ENCODE results near the gene TTC12. TPM values are rescaled to one million over a fixed set of nuclear protein-coding genes. Genes with fewer than 3 reads are reported as not detected.

The TTC12 gene, protein sequence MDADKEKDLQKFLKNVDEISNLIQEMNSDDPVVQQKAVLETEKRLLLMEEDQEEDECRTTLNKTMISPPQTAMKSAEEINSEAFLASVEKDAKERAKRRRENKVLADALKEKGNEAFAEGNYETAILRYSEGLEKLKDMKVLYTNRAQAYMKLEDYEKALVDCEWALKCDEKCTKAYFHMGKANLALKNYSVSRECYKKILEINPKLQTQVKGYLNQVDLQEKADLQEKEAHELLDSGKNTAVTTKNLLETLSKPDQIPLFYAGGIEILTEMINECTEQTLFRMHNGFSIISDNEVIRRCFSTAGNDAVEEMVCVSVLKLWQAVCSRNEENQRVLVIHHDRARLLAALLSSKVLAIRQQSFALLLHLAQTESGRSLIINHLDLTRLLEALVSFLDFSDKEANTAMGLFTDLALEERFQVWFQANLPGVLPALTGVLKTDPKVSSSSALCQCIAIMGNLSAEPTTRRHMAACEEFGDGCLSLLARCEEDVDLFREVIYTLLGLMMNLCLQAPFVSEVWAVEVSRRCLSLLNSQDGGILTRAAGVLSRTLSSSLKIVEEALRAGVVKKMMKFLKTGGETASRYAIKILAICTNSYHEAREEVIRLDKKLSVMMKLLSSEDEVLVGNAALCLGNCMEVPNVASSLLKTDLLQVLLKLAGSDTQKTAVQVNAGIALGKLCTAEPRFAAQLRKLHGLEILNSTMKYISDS
- 3.2 and 8.3 TPM in 2 replicates for total RNA-seq (2014; rRNA removed; shearing (Covaris generic))

DNA sequence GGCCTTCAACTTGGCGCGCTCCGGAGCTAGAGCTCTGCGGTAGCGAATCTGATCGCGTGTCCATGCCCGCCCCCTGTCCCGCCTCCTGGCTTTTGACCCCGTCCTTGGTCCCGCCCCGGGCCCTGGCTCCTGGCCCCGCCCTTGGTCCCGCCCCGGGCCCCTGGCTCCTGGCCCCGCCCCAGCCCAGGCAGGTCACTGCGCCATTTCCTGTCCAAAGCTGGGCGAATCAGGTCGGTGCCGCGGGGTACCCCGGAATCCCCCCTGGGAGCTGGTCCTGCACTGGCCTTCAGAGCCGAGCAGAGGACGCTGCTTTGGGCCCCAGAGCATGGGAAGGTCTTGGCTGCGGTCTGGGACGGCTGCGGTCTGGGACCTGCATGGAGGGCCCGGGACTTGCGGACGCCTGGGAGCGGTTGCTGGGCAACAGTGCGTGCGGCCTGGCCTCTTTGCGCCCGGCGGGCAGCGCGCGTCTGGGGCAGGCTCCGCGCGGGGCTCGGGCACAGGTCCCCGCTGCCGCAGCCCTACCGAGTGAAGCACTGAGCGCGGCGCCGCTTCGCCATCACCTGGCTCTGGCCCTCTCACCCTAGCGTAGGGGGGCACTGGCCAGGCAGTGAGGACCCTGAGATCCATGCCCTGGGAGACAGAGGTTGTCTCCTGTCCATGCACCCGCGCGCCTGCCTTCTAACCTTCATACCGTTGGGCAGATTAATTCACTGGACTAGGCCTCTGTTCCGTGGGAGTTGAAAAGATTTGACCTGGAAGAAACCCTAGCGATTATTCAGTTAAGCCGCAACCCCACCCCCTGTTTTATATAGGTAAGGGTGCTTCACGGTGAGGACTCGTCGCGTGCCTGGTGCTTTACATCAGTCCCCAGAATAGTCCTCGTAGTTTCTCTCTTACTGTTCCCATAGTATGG is at the start of gene TTC12:
Gene TTC12, plus strand, starts transcription at position 195 of the 913 bp plus-strand sequence. CDS start 1,675 bp downstream, outside the sequence.
- peak within 1 kb of the TSS; percentile 75 for H3K27ac ChIP-seq
- no peaks in the 10 kb centered on the region for H3K27me3 ChIP-seq (replicated peaks)
- peak; percentile 82 to 86 for DNase-seq (ENCODE audit: low read depth in 1 of 2, low spot score in 2 of 2)
- H3K36me3 ChIP-seq: no peaks in the 10 kb centered on the region
- H3K4me3 ChIP-seq: peak within 1 kb of the TSS; percentile 65
- H3K4me1 ChIP-seq (replicated peaks): peaks cover 19% of the 10 kb centered on the region
- H3K9me3 ChIP-seq (replicated peaks): no peaks in the 10 kb centered on the region

DNA sequence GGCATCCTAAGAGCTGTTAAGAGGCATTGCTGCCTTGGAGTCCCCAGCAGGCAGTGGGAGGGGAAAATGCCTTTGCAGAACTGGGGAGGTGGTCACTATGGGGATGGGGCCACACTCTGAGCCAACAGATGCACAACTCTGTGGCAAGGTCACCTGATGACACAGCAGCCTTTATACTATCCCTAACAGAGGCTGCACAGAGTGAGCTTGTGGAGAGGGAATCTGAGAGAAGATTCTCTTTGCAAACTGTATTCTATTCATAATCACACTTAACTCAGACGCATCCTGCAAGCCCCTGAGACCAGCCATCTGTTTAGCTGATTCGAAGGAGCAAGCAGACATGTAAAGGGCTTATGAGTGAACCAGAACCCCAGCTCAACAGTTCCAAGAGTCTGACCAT is 49.0 kb upstream of the TTC12 start:
- Histone ChIP-seq H3K27ac (no peak overlapping the region), H3K4me3 (no peak overlapping the region)
- no peak for DNase-seq (ENCODE audit: low read depth in 1 of 2, low spot score in 2 of 2)

DNA sequence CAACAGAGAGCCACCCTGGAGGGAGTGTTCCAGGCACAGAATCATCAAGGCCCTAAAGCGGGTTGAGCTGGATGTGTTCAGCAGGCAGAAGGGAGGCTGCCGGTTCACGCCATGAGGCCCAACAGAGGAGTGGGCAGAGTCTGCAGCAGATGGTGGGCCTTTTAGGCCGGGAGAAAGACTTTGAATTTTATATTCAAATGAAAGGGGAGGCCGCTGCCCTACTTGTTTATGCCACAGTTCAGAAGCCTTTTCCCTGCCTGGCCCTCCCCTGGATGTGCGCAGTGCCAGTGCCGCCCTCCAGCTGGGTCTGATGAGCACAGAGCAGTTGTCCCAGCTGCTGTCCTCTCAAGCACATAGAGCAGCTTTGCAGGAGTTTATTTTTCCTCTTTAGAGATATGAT is 46.9 kb upstream of the TTC12 start:
- Histone ChIP-seq H3K9me3 (replicated peaks) (no peaks in the 10 kb centered on the region), H3K4me3 (no peak overlapping the region), H3K27me3 (replicated peaks) (no peaks in the 10 kb centered on the region), H3K27ac (no peak overlapping the region), H3K4me1 (replicated peaks) (no peaks in the 10 kb centered on the region), H3K36me3 (no peaks in the 10 kb centered on the region)
- DNase-seq (ENCODE audit: low read depth in 1 of 2, low spot score in 2 of 2): no peak

More for the DNA sequence above, 49.0 kb upstream of the TTC12 start:
- Histone ChIP-seq H3K27me3 (replicated peaks) (no peaks in the 10 kb centered on the region), H3K4me1 (replicated peaks) (no peaks in the 10 kb centered on the region), H3K9me3 (replicated peaks) (no peaks in the 10 kb centered on the region), H3K36me3 (no peaks in the 10 kb centered on the region)

DNA sequence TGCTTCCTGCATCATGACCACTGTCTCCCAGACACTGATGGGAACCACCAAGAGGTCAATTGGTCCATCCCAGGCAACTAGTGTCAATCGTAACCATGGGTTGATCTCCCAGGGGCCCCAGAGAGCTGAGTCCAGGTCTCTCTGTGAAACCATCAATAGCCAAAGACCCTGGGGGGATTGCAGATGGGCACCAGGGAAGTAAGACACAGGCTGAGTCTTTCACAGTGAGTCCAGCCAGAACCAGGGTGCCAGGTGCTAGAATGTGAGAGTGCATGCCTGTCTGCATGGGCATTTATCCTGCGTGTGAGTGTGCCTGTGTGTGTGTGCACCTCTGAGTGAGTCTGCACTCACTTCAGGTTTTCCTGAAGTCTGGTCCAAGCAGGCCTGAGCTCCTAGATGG is 45.3 kb upstream of the TTC12 start:
- H3K36me3 ChIP-seq: no peaks in the 10 kb centered on the region
- no peak overlapping the region for H3K27ac ChIP-seq
- no peak overlapping the region for H3K4me3 ChIP-seq
- no peak for DNase-seq (ENCODE audit: low read depth in 1 of 2, low spot score in 2 of 2)
- no peaks in the 10 kb centered on the region for H3K4me1 ChIP-seq (replicated peaks)
- no peaks in the 10 kb centered on the region for H3K9me3 ChIP-seq (replicated peaks)
- no peaks in the 10 kb centered on the region for H3K27me3 ChIP-seq (replicated peaks)

DNA sequence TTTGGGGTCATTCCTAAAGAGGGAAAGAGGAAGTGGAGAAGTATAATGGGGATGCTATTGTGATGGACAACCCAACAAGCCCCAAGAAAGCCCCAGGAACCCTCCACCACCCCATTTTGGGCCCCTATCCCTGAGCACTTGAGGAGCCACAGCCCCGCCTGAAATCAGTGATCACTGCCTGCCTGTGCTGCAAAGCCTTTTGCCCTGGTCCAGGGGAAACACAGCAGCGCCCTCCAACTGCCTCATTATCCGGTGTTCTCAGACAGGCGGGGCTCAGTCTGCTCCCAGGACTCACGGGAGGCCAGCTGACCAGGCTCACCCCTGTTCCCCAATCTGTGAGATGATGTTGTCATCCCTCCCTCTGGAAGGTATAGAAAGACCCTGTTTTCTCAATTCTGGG is 44.7 kb upstream of the TTC12 start:
- H3K27ac ChIP-seq: no peak overlapping the region
- no peaks in the 10 kb centered on the region for H3K9me3 ChIP-seq (replicated peaks)
- H3K4me3 ChIP-seq: no peak overlapping the region
- no peaks in the 10 kb centered on the region for H3K36me3 ChIP-seq
- no peaks in the 10 kb centered on the region for H3K27me3 ChIP-seq (replicated peaks)
- DNase-seq (ENCODE audit: low read depth in 1 of 2, low spot score in 2 of 2): no peak
- H3K4me1 ChIP-seq (replicated peaks): no peaks in the 10 kb centered on the region

DNA sequence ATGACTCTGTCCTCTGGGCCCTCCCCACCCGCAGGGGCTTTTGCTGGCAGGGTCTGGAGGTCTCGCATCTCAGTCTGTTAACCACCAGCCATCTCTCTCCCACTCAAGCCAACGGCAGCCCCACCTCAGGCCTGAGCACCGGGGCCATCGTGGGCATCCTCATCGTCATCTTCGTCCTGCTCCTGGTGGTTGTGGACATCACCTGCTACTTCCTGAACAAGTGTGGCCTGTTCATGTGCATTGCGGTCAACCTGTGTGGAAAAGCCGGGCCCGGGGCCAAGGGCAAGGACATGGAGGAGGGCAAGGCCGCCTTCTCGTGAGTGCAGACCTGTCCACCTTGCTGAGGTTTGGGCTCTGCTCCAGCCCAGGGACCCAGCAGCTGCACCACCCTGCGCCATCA is 44.3 kb upstream of the TTC12 start:
- Histone ChIP-seq H3K36me3 (no peaks in the 10 kb centered on the region), H3K4me1 (replicated peaks) (no peaks in the 10 kb centered on the region), H3K4me3 (no peak overlapping the region), H3K9me3 (replicated peaks) (no peaks in the 10 kb centered on the region), H3K27me3 (replicated peaks) (no peaks in the 10 kb centered on the region), H3K27ac (no peak overlapping the region)
- DNase-seq (ENCODE audit: low read depth in 1 of 2, low spot score in 2 of 2): no peak

DNA sequence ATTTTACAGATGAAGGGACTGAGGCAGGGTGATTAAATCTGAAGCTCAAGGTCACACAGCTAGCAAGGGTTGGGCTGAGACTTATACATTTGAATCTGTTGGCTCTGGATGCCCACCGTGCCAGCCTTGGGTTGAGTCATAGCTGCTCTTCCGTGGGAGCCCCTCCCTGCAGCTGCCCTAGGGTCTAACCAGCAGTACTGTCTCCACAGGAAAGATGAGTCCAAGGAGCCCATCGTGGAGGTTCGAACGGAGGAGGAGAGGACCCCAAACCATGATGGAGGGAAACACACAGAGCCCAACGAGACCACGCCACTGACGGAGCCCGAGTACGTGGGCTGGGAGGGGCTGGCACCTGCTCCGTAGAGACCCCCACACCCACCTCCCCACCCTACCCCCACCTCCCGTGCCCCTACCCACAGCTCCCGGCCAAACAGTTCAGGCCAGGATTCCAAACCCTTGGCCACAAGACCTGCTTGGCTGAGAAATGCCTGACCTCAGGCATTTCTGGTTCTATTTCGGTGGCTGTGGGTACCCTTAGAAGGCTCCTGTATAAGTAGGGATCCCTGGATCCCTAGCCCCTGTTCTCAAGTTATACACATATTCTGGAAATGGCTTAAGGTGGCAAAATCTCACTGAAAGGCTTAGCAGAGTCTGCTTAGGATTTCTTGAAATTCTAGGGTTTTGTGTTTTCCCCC is 42.7 kb upstream of the TTC12 start:
- H3K36me3 ChIP-seq: no peaks in the 10 kb centered on the region
- H3K9me3 ChIP-seq (replicated peaks): no peaks in the 10 kb centered on the region
- no peak for DNase-seq (ENCODE audit: low read depth in 1 of 2, low spot score in 2 of 2)
- no peaks in the 10 kb centered on the region for H3K4me1 ChIP-seq (replicated peaks)
- no peak overlapping the region for H3K4me3 ChIP-seq
- H3K27me3 ChIP-seq (replicated peaks): no peaks in the 10 kb centered on the region
- no peak overlapping the region for H3K27ac ChIP-seq

DNA sequence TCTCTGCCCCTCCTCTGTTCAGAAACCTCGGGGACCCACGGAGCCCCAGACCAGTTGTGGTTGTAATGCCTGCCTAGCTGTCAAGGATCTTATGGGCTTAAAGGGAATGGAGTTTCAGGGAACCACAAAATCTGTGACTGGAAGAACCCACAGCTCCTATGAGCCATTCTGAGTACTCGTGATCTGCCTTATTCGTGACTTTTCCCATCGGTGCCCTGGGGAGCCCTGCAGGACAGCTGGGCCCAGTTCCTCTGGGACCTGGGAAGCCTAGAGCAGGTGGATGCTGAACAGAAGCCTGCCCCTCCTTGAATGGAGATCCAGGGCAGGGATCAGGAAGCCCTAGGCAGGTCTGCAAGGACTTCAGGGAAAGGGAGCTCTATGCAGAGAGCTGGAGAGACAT is 42.1 kb upstream of the TTC12 start:
- DNase-seq (ENCODE audit: low read depth in 1 of 2, low spot score in 2 of 2): no peak
- no peaks in the 10 kb centered on the region for H3K27me3 ChIP-seq (replicated peaks)
- H3K36me3 ChIP-seq: no peaks in the 10 kb centered on the region
- no peaks in the 10 kb centered on the region for H3K4me1 ChIP-seq (replicated peaks)
- H3K4me3 ChIP-seq: no peak overlapping the region
- no peak overlapping the region for H3K27ac ChIP-seq
- no peaks in the 10 kb centered on the region for H3K9me3 ChIP-seq (replicated peaks)

DNA sequence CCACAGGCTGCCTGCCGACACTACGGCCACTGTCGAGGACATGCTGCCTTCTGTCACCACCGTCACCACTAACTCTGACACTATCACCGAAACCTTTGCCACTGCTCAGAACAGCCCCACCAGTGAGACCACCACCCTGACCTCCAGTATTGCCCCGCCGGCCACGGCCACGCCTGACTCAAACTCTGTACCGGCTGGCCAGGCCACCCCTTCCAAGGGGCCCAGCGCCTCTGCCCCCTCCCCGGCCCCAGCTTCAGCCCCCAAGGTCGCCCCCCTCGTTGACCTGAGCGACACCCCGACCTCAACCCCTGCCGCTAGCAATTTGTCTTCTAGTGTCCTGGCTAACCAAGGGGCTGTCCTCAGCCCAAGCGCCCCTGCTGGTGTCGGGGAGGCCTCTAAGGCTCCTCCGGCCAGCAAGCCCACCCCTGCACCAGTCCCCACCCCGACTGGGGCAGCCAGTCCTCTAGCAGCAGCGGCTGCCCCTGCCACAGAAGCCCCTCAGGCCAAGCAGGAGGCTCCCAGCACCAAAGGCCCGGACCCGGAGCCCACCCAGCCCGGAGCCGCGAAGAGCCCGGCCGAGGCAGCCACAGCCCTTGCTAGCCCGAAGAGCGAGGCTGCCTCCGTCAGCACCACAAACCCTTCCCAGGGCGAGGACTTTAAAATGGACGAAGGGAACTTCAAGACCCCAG is 41.3 kb upstream of the TTC12 start:
- no peaks in the 10 kb centered on the region for H3K27me3 ChIP-seq (replicated peaks)
- H3K9me3 ChIP-seq (replicated peaks): no peaks in the 10 kb centered on the region
- no peaks in the 10 kb centered on the region for H3K36me3 ChIP-seq
- no peak for DNase-seq (ENCODE audit: low read depth in 1 of 2, low spot score in 2 of 2)
- no peak overlapping the region for H3K27ac ChIP-seq
- no peak overlapping the region for H3K4me3 ChIP-seq
- H3K4me1 ChIP-seq (replicated peaks): no peaks in the 10 kb centered on the region

DNA sequence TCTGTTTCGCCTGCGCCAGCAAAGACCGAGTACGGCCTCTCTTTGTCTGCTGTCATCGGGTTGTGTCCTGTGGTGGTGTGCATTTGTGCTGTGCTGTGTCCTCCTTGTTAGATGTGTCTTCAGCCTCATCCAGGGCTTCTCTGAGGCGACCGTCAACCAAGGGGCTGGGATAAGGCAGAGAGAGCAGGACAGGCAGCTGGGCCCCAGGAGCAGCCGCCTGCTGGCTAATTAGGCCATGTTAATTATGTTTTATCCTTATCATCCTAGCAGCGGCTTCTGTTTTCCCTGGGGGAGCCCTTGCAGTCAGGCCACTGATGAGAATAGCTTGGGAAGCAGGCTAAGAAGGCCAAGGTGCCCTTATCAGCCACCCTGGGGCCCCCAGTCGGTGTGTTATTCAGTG is 40.7 kb upstream of the TTC12 start:
- Histone ChIP-seq H3K4me1 (replicated peaks) (no peaks in the 10 kb centered on the region), H3K9me3 (replicated peaks) (no peaks in the 10 kb centered on the region), H3K27ac (no peak overlapping the region)

DNA sequence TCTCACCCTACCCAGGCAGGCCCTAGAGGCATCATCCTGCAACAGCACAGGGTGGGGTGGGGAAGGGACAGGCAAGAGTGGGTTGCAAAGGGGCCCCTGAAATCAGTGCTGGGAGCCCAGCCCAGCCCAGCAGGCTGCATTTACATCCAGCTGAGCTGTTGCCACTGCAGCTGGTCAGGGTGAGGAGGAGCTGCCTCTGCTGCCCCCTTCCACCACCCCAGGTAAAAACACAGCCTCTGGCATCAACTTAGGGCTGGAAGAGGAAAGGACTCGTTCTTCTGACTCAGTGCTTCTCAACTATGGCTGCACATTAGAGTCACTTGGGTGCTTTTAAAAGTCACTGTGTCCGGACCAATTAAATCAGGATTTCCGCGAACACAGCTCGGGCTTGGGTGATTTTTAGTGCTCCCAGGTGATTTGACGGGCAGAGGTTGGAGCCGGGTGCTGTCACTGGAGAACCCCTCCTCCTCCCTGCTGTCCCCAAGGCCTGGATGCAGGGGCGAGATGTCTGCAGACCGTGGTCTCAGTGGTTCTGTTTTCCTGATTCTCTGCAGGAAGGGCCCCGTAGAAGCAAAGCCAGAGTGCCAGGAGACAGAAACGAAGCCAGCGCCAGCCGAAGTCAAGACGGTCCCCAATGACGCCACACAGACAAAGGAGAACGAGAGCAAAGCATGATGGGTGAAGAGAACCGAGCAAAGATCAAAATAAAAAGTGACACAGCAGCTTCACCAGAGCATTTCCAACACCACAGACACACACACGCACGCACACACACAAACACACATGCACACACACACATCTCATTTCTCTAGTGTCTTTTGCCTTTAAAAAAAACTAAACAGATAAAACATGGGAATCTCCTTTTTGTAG is 39.4 kb upstream of the TTC12 start:
- no peaks in the 10 kb centered on the region for H3K27me3 ChIP-seq (replicated peaks)
- no peak overlapping the region for H3K4me3 ChIP-seq
- no peak overlapping the region for H3K27ac ChIP-seq
- DNase-seq (ENCODE audit: low read depth in 1 of 2, low spot score in 2 of 2): no peak
- H3K36me3 ChIP-seq: no peaks in the 10 kb centered on the region
- H3K9me3 ChIP-seq (replicated peaks): no peaks in the 10 kb centered on the region
- no peaks in the 10 kb centered on the region for H3K4me1 ChIP-seq (replicated peaks)

More for the DNA sequence above, 40.7 kb upstream of the TTC12 start:
- Histone ChIP-seq H3K36me3 (no peaks in the 10 kb centered on the region), H3K4me3 (no peak overlapping the region), H3K27me3 (replicated peaks) (no peaks in the 10 kb centered on the region)
- DNase-seq (ENCODE audit: low read depth in 1 of 2, low spot score in 2 of 2): no peak

DNA sequence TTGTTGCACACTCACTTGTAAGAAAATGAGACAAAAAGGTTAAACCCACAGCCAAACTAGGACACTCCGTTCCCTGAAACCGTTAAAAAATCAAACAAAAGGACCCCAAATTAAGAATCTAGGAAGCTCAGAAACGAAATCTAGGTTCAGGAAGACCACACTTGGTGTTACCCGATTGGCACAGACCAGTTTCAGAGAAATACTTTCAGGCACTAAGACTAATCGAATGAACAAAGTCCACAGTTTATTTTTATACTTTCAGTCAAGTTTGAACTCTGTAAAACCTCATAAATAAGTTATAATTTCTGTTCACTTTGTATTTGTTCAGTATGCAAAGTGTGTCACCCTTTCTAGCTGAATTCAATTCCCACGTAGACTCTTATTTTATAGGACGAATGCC is 38.8 kb upstream of the TTC12 start:
- Histone ChIP-seq H3K9me3 (replicated peaks) (no peaks in the 10 kb centered on the region), H3K4me3 (no peak overlapping the region), H3K4me1 (replicated peaks) (no peaks in the 10 kb centered on the region), H3K36me3 (no peaks in the 10 kb centered on the region), H3K27ac (no peak overlapping the region), H3K27me3 (replicated peaks) (no peaks in the 10 kb centered on the region)
- no peak for DNase-seq (ENCODE audit: low read depth in 1 of 2, low spot score in 2 of 2)

All from SJSA1 (cell line).